GM12874 (cell line): ENCODE data around the gene GMDS.

Source experiments
- CTCF ChIP-seq: IDR thresholded peaks from 2 replicates; pipeline ENCODE4 v1.5.1; 2011; ENCODE audit warnings: low read depth, mild to moderate bottlenecking, control low read depth, low read length, moderate library complexity; ENCODE audit not compliant: insufficient read depth

GMDS gene

GRCh38 chr6:2228392-2228791, 17.0 kb downstream of the GMDS start:
- no peak for TF ChIP-seq CTCF

- TF ChIP-seq CTCF, result no peak
Measured at GRCh38 chr6:2226775-2227174, 18.6 kb downstream of the GMDS start.

- no peak for TF ChIP-seq CTCF
Measured at GRCh38 chr6:2225422-2226392, 19.7 kb downstream of the GMDS start.

GRCh38 chr6:2224847-2225382, 20.5 kb downstream of the GMDS start:
- no peak for TF ChIP-seq CTCF

- TF ChIP-seq CTCF, result no peak
Measured at GRCh38 chr6:2222275-2222842, 23.0 kb downstream of the GMDS start.

GRCh38 chr6:2221726-2222274, 23.6 kb downstream of the GMDS start:
- TF ChIP-seq CTCF, result no peak

- no peak for TF ChIP-seq CTCF
Measured at GRCh38 chr6:2220154-2220553, 25.3 kb downstream of the GMDS start.
